HPDE6-E6E7 (cell line): ENCODE measurements around the gene VCX3B.
"Not testable (repeated sequence)": the region's sequence is repeated elsewhere in the genome, so short reads cannot be mapped to it uniquely, and the experiment has no call there.

Experiments
- DNase-seq: peaks from one replicate; pipeline ENCODE4 v3.0.0; 2011; ENCODE audit warnings: missing footprints; ENCODE audit errors: extremely low spot score

VCX3B gene

GRCh38 chrX:8464530-8464929 is at the start of gene VCX3B:
TSS of gene VCX3B (plus strand) at chrX:8464830. CDS start at chrX:8465451, 621 bp downstream.
- not testable (repeated sequence) for DNase-seq

GRCh38 chrX:8418301-8418700 is 46.3 kb upstream of the VCX3B start:
- DNase-seq = no peak

- no peak for DNase-seq
Measured at GRCh38 chrX:8424912-8425311, 39.7 kb upstream of the VCX3B start.

- no peak for DNase-seq
Measured at GRCh38 chrX:8429692-8430249, 34.9 kb upstream of the VCX3B start.

GRCh38 chrX:8430444-8430843 is 34.2 kb upstream of the VCX3B start:
- DNase-seq = no peak

DNA sequence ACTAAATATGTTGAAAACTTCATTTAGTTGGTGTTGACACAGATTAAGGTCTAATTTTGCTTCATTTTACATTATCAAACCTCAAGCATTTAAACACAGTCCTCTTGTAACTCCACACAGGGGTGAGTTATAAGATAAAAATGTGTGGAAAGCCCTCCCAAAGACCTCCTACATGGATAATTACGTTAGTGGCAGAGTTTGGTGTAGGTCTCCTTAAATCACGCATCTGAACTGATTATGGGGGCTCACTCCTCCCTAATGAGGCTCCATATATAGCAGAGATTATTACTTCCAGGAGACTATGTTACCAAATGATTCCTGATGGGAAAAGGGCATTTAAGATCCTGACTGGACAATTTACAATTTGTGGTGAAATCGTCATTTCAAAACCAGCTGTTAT is 32.2 kb upstream of the VCX3B start:
- no peak for DNase-seq

- DNase-seq = no peak
Measured at GRCh38 chrX:8433109-8434062, 31.2 kb upstream of the VCX3B start.

DNA sequence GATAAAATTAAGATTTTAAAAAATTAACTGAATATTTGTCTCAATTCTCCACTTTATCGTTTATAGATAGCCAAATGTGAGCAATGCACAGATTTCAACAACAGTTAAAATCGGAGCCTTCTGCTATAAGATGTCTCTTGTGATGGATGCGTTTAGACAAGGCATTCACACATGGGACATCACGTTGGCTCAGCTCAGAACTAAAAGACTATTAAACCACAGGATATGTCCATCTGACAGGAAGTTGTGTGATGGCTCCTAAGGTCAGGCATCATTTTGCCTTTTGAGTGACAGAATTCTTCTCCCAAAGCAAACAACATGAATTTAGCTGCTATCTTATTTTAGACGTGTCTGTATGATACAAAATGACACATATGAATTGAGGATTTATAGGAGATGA is 17.3 kb upstream of the VCX3B start:
- no peak for DNase-seq

- not testable (repeated sequence) for DNase-seq
Measured at GRCh38 chrX:8452343-8452742, 12.3 kb upstream of the VCX3B start.

DNA sequence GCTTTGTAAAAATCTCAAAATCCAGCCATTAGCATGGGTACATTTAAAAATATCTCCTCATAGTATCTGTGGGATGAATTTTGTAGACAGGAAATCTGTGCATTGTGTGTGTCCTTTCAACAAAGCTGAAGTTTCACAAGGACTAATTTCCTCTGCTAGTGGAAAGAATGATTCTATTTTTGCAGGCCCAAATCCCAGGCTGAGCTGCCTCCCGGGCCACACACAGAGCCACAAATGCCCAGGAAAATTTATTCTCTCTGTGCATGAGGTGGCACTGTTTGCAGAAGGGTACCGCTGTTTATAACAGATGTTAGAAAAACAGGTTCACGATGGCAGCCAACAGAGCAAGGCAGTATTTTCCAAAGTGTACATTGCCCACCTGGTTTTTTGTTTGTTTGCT is 11.0 kb upstream of the VCX3B start:
- DNase-seq = no peak

DNA sequence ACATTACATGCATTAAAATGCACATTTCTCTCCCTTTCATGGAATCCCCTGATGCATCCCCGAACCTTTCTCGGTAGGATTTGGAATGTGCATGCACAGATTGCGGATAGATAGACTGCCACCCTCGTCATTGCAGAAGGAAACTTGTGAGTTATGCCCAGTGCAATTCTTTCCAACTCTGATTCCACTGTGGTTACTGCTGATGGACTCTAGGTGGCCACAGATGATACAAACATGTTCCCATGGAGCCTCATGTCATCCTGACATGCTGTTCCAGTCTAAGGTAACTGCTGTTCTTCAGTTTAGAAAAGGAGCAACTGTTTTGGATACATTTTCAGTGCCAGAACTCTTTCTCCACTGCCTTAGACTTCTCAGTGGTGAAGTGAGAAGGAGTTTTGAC is 9.1 kb upstream of the VCX3B start:
- peak; percentile 1 for DNase-seq

- DNase-seq = no peak
Measured at GRCh38 chrX:8462488-8462887, 2.1 kb upstream of the VCX3B start.

DNA sequence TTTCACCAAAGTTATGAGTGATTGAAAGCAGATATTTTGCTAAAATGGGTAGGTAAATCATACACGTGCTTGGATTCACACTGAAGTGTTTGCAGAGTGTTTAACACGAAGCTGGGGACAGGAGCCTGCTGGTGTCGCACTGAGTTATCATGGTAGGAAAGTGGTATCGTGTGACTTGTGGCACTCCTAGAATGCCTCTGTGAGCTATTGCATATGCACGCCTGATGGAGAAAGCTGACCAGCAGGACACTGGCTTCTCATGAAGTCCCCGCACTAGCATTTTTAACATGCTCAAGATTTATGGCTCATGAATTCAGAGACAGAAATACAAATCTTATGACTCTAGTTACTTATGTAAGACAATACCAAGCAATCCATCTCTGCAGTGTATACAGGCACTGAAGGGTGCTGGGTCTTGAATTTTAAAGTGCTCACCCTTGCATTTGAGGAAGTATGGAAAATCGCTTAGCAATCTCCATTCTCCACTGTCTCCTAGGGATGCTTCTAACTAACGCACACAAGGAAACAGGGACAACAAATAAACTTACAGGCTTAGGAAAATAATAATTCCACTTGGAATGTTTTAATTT is 19.8 kb downstream of the VCX3B start:
- DNase-seq = no peak

DNA sequence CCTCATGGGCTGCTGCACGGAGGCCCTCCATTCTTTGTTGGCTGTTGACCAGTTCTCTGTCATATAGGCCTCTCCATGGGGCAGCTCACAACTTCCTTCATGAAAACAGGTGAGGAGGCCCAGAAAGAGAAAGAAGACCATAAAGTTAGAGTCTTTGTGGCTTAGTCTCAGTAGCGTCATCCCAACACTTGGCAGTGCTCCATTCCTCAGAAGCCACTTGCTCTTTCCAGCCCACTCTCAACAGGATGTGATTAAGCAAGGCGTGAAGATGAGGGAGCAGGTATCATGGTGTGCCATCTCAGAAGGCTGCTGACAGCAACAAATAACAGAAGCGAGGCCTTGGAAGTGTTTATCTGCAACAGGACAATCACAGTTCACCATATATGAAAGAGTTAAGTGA is 30.4 kb downstream of the VCX3B start:
- DNase-seq = not testable (repeated sequence)

GRCh38 chrX:8500203-8500602 is 35.6 kb downstream of the VCX3B start:
- no peak for DNase-seq

DNA sequence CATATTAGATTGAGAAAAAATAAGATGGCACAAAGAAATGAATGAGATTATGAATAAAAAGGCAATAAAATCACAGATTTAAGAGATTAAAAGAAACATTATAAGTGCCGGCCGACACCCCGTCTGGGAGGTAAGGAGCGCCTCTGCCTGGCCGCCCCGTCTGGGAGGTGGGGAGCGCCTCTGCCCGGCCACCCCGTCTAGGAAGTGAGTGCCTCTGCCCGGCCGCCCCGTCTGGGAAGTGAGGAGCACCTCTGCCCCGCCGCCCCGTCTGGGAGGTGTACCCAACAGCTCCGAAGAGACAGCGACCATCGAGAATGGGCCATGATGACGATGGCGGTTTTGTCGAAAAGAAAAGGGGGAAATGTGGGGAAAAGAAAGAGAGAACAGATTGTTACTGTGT is 37.5 kb downstream of the VCX3B start:
- not testable (repeated sequence) for DNase-seq

DNA sequence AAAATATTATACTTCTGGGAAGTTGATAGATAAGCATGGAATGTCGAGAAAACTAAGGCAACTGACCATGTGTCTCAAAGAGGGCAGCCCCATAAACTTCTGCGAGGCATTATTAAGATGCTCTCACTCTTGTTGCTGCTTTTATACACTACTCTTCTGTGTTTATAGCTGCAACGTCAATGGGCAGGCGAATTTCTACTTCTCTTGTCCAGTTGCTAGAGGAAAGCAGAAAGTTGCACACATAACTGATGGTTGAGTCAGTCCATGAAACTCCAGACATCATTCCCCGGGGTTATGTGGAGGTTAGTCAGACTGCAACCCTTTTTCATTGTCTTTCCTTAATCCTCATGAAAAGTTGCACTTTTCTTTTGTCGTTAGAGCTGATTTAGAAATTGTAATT is 39.8 kb downstream of the VCX3B start:
- DNase-seq = peak; percentile 22
